ENCODE results near the gene PLCG2.
A peak's percentile ranks its signal among the peaks of the same experiment; 100 is the strongest.

PLCG2 gene

DNA sequence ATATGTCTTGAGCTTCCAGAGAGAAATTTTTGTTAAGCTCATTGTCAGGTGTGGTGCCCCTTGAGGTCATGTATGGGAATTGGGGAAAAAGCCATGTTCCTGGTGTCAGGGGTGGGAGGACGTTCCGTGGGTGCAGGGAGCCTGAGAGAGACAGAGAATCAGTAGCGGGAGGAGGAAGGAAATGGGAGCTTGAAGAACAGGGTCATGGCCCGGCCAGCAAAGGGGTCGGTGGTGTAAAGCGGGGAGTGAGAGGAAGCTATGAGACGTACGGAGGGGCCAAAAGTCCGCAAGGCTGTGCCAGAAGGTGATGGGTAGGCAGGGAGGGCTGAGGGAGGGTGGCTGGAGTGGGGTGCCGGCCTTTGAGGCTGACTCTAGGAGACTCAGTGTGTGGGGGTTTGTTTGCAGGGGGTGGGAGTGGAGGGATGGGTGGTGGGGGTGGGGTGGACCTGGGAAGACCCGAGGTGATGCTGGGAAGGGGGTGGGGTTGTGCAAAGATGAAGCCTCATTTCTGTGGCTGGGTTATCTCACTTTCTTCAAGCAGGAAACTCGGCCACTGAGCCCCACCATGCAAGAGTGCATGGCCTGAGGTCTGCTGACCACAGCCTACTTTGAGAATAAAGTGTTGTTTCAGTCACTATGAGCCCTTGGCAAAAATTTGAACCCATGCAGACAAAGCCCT is 63.6 kb downstream of the PLCG2 start:
- DNase-seq = no peak

- no peak for DNase-seq
These were observed 64.1 kb downstream of the PLCG2 start for GRCh38 chr16:81843243-81843582.

DNA sequence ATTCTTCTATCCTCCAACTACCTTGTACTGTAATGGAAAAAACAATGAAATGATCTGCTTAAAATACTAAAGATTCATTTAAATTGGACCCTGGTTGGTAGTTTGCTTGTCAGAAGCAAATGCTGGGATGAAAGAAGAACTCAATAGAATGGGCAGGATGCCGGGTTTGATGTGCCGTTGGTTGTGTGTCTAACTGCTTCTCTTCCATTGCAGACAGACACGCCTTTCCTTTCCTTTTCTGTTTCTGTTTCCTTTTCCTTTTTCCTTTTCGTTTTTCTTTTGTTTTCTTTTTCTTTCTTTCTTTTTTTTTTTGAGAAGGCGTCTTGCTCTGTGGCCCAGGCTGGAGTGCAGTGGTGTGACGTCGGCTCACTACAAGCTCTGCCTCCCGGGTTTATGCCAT is 64.6 kb downstream of the PLCG2 start:
- DNase-seq = no peak

GRCh38 chr16:81846105-81846504 is 67.0 kb downstream of the PLCG2 start:
- DNase-seq = no peak

DNA sequence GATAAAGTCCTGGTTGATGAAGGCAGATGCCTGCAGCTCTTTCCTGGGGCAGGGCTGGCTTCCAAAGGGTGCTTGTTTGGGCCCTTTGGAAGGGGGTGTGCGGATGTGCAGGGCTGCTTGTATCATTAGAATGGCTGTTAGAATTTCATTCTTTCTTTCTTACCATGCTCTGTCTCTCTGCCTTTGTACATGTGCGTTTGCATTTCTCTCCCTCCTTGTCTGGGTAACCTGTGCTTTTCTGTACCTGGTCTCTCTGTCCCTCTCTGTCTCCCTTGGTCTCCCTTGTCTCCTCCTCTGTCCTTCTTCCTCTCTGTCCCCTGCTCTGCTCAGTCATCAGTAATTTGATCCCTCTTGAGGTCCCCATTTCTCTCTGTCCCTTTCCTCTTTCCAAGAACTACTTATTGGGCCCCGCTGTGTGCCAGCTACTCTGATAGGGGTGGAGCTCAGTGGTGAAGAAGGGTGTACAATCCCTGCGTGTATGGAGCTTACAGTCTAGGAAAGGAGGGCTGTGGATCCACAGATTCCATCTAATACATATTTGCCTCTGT is 69.3 kb downstream of the PLCG2 start:
- no peak for DNase-seq

DNA sequence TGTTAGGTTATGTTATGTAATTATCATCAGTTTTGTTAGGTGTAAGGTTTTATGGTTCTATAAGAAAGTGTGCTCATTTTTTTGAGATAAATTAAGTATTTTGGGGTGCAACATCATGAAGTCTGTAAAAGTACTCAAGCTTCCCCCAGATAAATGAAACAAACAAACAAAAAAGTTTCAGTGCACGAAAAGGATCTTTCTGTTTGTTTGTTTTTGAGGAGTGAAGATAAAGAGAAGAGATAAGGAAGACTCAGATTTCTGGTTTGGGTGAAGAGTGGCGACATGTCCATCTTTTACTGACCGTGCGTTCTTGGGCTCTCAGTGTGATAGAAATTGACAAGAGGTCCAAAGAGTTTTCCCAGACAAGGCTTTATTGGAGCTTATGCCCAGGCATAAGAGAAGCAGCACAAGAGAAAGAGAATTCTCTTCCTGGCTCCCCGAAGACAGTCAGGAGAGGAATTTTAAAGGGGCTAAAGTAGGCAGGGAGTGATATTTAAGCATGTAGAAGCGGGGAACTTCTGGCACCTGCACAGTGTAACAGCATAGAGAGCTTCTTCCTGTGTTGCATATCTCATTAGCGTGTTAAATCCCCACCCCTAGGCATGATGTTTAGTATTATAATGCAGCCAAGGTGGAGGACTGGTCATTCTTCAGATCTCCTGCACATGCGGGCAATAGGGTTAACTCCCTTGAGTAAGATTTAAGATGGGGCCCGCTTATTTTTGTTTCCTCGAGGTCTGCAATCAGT is 71.3 kb downstream of the PLCG2 start:
- DNase-seq = no peak

DNA sequence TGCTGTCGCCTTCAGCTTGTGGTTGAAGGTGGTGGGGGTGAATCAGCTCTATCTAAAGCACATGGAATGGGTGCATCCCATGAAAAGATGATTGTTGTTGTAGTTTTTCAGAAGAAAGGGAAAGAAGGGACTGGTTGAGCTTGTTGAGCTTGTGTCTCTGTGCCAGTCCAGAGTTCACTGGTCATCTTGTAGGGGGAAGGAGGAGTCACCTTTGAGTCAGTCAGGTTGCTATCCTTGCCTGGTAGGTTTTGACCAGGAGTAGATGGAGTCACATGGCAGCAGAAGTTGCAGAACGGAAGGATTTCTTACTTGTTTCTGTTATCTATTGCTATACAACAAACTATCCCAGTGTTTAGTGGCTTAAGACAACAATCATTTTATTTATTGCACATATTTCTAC is 73.3 kb downstream of the PLCG2 start:
- no peak for DNase-seq

GRCh38 chr16:81855552-81856153 is 76.6 kb downstream of the PLCG2 start:
- no peak for DNase-seq

- no peak for DNase-seq
These were observed 81.5 kb downstream of the PLCG2 start for GRCh38 chr16:81860287-81861266.

DNA sequence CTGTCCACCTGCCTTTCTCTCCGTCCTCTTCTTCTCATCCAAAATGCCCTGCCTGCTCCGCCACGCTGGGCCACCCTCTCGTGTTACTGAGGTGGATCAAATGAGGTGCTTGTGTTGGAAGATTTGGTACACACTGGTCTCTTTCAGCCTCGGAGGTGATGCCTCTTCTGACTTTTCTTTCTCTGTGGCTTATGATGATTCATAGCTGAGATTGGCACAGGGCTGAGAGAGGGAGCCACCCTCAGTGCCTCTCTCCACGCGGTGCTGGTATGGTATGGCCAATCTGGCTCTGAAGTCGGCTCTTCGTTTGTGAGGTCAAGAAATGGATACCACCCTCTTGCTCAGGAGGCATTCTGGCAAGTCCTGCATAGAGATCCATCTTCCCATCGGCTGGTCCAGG is 82.4 kb downstream of the PLCG2 start:
- no peak for DNase-seq

DNA sequence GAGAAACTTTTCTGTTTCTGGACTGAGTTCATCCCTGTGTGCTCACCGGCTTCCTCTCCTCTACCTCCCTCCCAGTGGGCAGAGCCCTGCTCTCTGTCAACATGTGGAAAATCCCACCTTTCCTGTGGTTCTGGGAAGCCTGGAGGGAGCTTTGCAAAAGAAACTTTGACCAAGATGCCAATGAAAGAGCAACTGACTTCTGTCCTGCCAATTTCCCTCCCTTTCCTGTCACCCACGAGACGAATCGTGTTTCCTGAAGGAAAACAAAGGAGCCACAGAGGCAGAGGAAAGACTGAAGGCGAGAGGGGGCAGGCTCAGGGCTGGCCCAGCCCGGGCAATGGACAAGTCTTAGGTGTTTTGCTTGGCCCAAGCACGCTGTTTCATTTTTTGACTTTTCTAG is 82.8 kb downstream of the PLCG2 start:
- DNase-seq = no peak

DNA sequence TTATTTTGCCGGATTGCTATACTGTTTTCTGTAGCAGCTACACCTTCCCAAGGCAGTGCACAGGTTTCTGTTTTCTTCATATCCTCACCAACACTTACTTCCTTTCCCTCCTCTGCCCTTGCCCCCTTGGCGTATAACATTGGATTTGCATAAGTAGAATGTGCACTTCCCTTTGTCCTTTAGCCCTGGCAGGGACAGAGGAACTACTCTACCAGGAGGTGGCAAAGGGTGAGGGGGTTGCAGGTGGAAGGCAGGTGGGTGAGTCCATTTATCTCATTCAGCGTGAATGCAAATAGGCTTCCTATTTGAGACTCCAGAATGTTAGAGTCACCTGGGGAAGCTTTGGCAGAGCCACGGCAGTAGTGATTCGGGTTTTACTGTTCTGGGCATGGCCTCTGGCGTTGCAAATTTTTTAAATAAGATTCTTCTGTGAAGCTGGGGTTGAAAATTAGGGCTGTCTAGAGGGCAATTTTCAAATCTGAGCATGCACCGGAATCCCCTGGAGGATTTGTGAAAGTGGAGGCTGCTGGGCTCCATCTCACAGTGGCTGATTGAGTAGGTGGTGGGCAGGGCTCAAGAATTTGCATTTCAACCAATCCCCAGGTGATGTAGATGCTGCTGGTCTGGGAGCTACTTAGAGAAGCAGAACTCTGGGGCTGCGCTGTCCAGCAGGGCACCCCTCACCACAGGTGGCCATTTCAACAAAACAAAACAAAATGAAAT is 84.7 kb downstream of the PLCG2 start:
- no peak for DNase-seq

- no peak for DNase-seq
These were observed 85.7 kb downstream of the PLCG2 start for GRCh38 chr16:81864646-81865382.

GRCh38 chr16:81866820-81867440 is 87.8 kb downstream of the PLCG2 start:
- peak in 17 of 56 donors; percentile 1 to 34 (median 9) for DNase-seq

GRCh38 chr16:81868057-81868748 is 89.1 kb downstream of the PLCG2 start:
- no peak for DNase-seq

- no peak for DNase-seq
These were observed 90.2 kb downstream of the PLCG2 start for GRCh38 chr16:81869326-81869725.

- no peak for DNase-seq
These were observed 94.1 kb downstream of the PLCG2 start for GRCh38 chr16:81873206-81873605.

GRCh38 chr16:81873843-81874752 is 95.0 kb downstream of the PLCG2 start:
- peak in 10 of 56 donors; percentile 1 to 42 (median 7) for DNase-seq

Measured in amygdala (tissue), 56 donors.